Measurements from ENCODE around the gene BEST1. TPM values are rescaled to one million over a fixed set of nuclear protein-coding genes. Genes with fewer than 3 reads are reported as not detected.

BEST1 gene
- total and polyA plus RNA-seq, 2 donors (not counting 3 experiments of a cell fraction or from before 2014, with no cell fraction given), result 0.04 TPM; not detected in 1

DNA sequence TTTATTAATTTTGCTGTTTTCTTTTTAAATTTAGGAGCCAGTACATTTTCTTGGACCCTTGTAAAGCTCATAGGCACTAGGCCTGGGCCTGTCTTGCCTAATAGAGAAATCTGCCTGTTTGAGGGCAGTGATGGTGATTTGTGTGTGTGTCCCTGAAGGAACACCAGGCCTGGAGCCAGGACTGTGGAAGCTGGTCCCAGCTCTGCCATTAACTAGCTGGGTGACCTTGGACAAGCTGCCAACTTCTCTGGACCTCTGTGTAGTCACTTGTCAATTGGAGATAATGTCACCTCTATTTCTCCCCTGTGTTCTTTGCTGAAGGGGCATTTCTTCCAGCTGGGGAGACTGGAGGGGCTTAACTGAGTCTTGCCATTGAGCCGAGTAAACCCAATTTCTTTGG is 33.3 kb downstream of the BEST1 start:
- TF ChIP-seq, protein P1, sequence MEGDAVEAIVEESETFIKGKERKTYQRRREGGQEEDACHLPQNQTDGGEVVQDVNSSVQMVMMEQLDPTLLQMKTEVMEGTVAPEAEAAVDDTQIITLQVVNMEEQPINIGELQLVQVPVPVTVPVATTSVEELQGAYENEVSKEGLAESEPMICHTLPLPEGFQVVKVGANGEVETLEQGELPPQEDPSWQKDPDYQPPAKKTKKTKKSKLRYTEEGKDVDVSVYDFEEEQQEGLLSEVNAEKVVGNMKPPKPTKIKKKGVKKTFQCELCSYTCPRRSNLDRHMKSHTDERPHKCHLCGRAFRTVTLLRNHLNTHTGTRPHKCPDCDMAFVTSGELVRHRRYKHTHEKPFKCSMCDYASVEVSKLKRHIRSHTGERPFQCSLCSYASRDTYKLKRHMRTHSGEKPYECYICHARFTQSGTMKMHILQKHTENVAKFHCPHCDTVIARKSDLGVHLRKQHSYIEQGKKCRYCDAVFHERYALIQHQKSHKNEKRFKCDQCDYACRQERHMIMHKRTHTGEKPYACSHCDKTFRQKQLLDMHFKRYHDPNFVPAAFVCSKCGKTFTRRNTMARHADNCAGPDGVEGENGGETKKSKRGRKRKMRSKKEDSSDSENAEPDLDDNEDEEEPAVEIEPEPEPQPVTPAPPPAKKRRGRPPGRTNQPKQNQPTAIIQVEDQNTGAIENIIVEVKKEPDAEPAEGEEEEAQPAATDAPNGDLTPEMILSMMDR (IDR thresholded peaks at IDR 0.05; ENCODE audit: extremely low read depth in 1 of 2, insufficient read depth in 1 of 2, low read depth in 1 of 2, low read length in 2 of 2), result no peak
- TF ChIP-seq EZH2 (IDR thresholded peaks at IDR 0.05; ENCODE audit: borderline replicate concordance, low read depth, low read length, severe bottlenecking), result no peak
- TF ChIP-seq POLR2A (IDR thresholded peaks at IDR 0.05; ENCODE audit: low read depth, low read length), result no peak
- TF ChIP-seq FOS (IDR thresholded peaks at IDR 0.05; ENCODE audit: borderline replicate concordance, insufficient read depth, low read length), result no peak
- no peak for TF ChIP-seq GATA2 (IDR thresholded peaks at IDR 0.05; ENCODE audit: insufficient read depth, insufficient read length, low read depth, low read length)
- no peak for TF ChIP-seq MYC (IDR thresholded peaks at IDR 0.05; ENCODE audit: low read depth, low read length)
- TF ChIP-seq POLR2AphosphoS5 (IDR thresholded peaks at IDR 0.05; ENCODE audit: insufficient read depth, low read depth, low read length), result no peak
- TF ChIP-seq, protein P2, sequence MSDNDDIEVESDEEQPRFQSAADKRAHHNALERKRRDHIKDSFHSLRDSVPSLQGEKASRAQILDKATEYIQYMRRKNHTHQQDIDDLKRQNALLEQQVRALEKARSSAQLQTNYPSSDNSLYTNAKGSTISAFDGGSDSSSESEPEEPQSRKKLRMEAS (IDR thresholded peaks at IDR 0.05; ENCODE audit: insufficient read depth, insufficient read length), result no peak
- TF ChIP-seq JUN (IDR thresholded peaks at IDR 0.05; ENCODE audit: borderline replicate concordance, insufficient read depth, insufficient read length, low read depth), result no peak
- POLR2A ChIA-PET, result no interaction called here
- dilution Hi-C loops (cut with MboI; ENCODE audit: extremely low pct_ligation_motif_present, low sequenced_read_pairs), result no loop called here

More for the DNA sequence above, 33.3 kb downstream of the BEST1 start:
- no peak overlapping the region for H3K4me2 ChIP-seq (ENCODE audit: insufficient read depth, low read length)
- FAIRE-seq, result no peak
- H4K20me1 ChIP-seq (replicated peaks; ENCODE audit: control insufficient read depth, extremely low read depth, insufficient read depth, low read length), result no peaks in the 10 kb centered on the region
- peaks cover 0 to 8% of the 10 kb centered on the region in 2 experiments for H3K27me3 ChIP-seq (ENCODE audit: control insufficient read depth in 2 of 2, insufficient read depth in 2 of 2, low read length in 2 of 2)
- no peaks in the 10 kb centered on the region for H3K9me1 ChIP-seq (replicated peaks; ENCODE audit: control insufficient read depth, extremely low read depth, insufficient read depth, low read length)
- BruUV-seq (replicated peaks), result no TSS peak
- peaks cover 6% of the 10 kb centered on the region for H3K4me1 ChIP-seq (ENCODE audit: control insufficient read depth, extremely low read depth, insufficient read depth, low read length)
- no peaks in the 10 kb centered on the region for H3K36me3 ChIP-seq (ENCODE audit: control insufficient read depth in 2 of 2, extremely low read depth in 1 of 2, insufficient read depth in 2 of 2, low read length in 2 of 2)
- CTCF ChIA-PET, result interaction anchor here (0.9 to 1.4 kb wide), 4 partner anchors 13 to 99 kb away, joined by 3 to 5 read pairs (median 3); no protein-coding TSS in a partner anchor
- DNase-seq (ENCODE audit: low read depth, low spot score), result no peak
- H2AFZ ChIP-seq (ENCODE audit: low read depth, low read length), result no peak overlapping the region
- H3K9ac ChIP-seq (replicated peaks; ENCODE audit: extremely low read depth, insufficient read depth, low read length), result no peak overlapping the region
- no peaks in the 10 kb centered on the region for H3K9me3 ChIP-seq (replicated peaks; ENCODE audit: control insufficient read depth, insufficient read depth, low read length)
- H3K4me3 ChIP-seq (replicated peaks in 1 of 3; ENCODE audit: insufficient read depth in 1 of 3, low read depth in 1 of 3, low read length in 3 of 3), result no peak overlapping the region
- H3K79me2 ChIP-seq (ENCODE audit: control insufficient read depth, insufficient read depth, low read length), result no peaks in the 10 kb centered on the region
- intact Hi-C loops (cut with micrococcal nuclease), result no loop called here
- H3K27ac ChIP-seq (ENCODE audit: insufficient read depth, low read depth, low read length), result no peak overlapping the region
